Spinal cord (tissue), 10 donors: Measurements from ENCODE around the gene ID2. TPM values are rescaled to one million over a fixed set of nuclear protein-coding genes. Genes with fewer than 3 reads are reported as not detected.
A peak's percentile ranks its signal among the peaks of the same experiment; 100 is the strongest.

Source experiments
- DNase-seq, 6 donors: peaks; one replicate each; pipeline versions ENCODE4 v3.0.0 to v3.0.0-alpha.2; 2013 to 2015; ENCODE audit warnings: low spot score in 6 of 6, low read depth in 4 of 6
- H3K27ac ChIP-seq: one replicate; pipeline ENCODE4 v1.5.1; 2013; ENCODE audit warnings: low read depth, low read length, control low read depth
- H3K27me3 ChIP-seq: one replicate; pipeline ENCODE4 v1.6.1; 2013; ENCODE audit warnings: low read length; ENCODE audit not compliant: control insufficient read depth, insufficient read depth
- H3K36me3 ChIP-seq: one replicate; pipeline ENCODE4 v1.6.1; 2013; ENCODE audit warnings: low read length; ENCODE audit not compliant: control insufficient read depth, insufficient read depth
- H3K4me1 ChIP-seq: one replicate; pipeline ENCODE4 v1.6.1; 2013; ENCODE audit warnings: low read length; ENCODE audit not compliant: control insufficient read depth, insufficient read depth
- H3K4me3 ChIP-seq: one replicate; pipeline ENCODE4 v1.5.1; 2013; ENCODE audit warnings: low read depth, low read length, control low read depth
- H3K9me3 ChIP-seq: one replicate; pipeline ENCODE4 v1.6.1; 2013; ENCODE audit warnings: low read length; ENCODE audit not compliant: control insufficient read depth, insufficient read depth
- WGBS: methylation state at CpG from one replicate; pipeline ENCODE4 v1.1.5; 2013; ENCODE audit warnings: missing lambda C conversion rate; ENCODE audit not compliant: insufficient coverage; 5-methylcytosine and 5-hydroxymethylcytosine counted together
- polyA plus RNA-seq, 2 donors: library from polyadenylated mRNA; unstranded; fragments of 120-200 nt; gene quantifications; one replicate each; pipeline ENCODE4 v1.2.1, GENCODE V29; 2013; ENCODE audit not compliant: insufficient read length in 2 of 2
- total RNA-seq, 2 donors: library from RNA; depleted of rRNA in 1 of 2; stranded (reverse); fragments of 120-200 nt in 1 of 2; fragments of >200 nt in 1 of 2; gene quantifications; one replicate each; pipeline versions ENCODE4 v1.2.3 to v1.2.4, GENCODE V29; 2013 to 2014
- donor health status: healthy.

ID2 gene
- total and polyA plus RNA-seq, 4 donors = 138 to 235 (median 187) TPM

DNA sequence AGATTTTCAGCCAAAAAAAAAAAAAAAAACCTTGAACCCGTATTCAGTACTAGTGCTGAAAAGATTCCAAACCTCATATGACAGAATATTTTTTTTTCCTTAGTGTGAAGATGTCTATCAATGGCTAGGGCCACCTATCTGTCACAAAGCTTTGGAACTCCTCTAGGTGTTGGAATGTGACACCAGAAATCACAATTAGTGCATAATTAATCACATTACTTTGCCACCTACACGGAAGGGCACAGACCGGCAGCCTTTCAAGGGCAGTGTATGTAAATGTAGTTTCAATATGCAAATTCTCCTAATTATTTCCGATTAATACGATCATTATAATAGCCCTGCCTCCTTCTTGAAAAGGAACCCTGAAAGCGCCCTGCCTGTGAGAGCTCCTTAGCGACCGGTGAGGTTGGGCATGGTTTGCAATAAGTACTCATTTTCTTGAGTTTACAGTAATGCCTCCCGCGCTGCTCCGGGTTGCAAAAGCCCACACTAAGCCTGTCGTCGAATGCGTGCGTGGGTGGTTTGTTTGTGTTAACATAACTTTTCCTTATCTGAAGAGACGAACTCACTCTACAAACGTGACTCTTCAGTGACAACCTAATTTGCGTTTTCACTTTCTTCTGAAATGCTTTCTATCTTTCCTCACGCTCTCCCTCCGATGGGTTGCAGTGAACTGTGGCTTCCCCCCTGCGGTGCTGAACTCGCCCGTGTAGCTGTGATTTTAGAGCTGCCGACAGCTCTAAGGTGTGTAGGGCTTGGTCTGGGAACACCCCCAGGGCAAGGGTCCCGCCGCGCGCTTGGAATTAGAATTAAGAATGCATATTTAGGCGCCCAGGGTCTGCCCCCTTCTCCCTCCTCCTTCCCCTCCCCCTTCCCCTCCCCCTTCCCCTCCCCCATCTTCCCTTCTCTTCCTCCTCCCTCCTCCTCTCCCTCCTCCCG, 765 bp upstream of the ID2 start:
- peaks cover 52% of the 10 kb centered on the region for H3K4me1 ChIP-seq
- peak overlapping the region; percentile 72 for H3K4me3 ChIP-seq
- H3K9me3 ChIP-seq = no peaks in the 10 kb centered on the region
- peaks cover 2% of the 10 kb centered on the region for H3K36me3 ChIP-seq
- DNase-seq = peak in 4 of 6 donors; percentile 38 to 84 (median 78)
- H3K27ac ChIP-seq = peak overlapping the region; percentile 96
- peaks cover 2% of the 10 kb centered on the region for H3K27me3 ChIP-seq
- WGBS = 0% methylated on average over 5 of the region's 30 CpGs

DNA sequence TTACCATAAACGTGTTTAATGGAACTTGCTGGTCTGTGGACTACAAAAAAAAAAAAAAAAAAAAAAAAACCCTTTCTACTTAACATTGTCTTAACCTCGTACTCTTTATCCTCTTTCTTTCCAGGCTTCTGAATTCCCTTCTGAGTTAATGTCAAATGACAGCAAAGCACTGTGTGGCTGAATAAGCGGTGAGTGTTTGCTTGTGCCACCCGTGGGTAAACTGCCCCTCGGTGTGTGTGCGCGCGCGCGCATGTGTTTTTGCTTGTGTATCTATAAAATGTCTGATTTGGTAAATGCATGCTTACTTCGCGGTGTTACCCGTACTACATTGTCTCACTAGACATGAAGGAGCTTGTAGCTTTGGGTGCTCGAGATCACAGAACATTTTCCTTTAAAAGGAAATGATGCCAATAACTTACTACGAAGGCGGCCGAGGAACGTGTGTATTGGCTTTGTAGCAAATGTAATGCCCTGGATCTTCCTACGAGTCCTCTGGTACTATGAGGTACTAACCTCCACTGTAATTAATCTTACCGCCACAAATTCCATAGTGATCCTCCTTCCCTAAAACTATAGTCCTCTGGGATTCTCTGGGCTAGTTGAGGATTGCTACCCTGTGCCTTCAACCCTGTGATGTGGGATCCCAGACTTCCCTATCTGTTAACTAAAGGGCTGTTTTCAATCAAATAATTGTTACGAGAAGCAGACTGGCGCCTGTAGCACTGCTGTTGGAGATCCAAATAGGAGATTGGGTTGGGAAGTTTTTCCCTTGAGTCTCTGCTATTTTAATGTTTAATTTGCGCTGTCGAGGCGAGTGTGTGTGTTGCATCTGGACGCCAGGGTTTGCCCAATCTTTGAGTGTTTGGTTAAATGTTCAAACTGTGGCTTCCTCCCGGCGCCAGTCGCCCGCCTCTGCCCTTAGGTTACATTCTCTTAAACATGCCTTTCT, 1.1 kb downstream of the ID2 start:
- Histone ChIP-seq H3K4me3 (peak overlapping the region; percentile 96), H3K27ac (peak overlapping the region; percentile 92), H3K4me1 (peaks cover 33% of the 10 kb centered on the region), H3K36me3 (peaks cover 2% of the 10 kb centered on the region), H3K9me3 (no peaks in the 10 kb centered on the region), H3K27me3 (no peaks in the 10 kb centered on the region)
- under 1% methylated on average over 14 of the region's 30 CpGs for WGBS
- peak in 5 of 6 donors; percentile 26 to 85 (median 63) for DNase-seq

DNA sequence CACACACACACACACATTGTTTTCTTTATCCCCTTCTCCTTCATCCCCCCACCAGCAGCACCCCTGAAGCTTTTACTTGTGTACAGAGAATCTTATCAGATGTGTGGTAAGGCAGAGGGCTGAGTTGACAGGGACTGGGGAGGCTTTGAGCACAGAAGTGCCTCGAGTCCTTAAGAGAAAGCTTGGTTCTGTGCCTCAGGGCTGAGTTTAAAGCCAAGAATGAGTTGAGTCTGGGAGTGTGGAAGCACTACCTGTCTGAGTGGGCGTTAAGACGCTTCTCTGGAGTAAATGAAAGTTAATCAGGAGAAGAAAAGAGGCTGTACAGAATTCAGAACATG, 2.7 kb downstream of the ID2 start:
- 2% methylated on average over 3 of the region's 3 CpGs for WGBS
- Histone ChIP-seq H3K9me3 (no peaks in the 10 kb centered on the region), H3K36me3 (peaks cover 2% of the 10 kb centered on the region), H3K27me3 (no peaks in the 10 kb centered on the region), H3K4me3 (peak overlapping the region; percentile 96), H3K4me1 (peaks cover 24% of the 10 kb centered on the region), H3K27ac (peak overlapping the region; percentile 81)
- peak in 5 of 6 donors; percentile 19 to 79 (median 67) for DNase-seq

DNA sequence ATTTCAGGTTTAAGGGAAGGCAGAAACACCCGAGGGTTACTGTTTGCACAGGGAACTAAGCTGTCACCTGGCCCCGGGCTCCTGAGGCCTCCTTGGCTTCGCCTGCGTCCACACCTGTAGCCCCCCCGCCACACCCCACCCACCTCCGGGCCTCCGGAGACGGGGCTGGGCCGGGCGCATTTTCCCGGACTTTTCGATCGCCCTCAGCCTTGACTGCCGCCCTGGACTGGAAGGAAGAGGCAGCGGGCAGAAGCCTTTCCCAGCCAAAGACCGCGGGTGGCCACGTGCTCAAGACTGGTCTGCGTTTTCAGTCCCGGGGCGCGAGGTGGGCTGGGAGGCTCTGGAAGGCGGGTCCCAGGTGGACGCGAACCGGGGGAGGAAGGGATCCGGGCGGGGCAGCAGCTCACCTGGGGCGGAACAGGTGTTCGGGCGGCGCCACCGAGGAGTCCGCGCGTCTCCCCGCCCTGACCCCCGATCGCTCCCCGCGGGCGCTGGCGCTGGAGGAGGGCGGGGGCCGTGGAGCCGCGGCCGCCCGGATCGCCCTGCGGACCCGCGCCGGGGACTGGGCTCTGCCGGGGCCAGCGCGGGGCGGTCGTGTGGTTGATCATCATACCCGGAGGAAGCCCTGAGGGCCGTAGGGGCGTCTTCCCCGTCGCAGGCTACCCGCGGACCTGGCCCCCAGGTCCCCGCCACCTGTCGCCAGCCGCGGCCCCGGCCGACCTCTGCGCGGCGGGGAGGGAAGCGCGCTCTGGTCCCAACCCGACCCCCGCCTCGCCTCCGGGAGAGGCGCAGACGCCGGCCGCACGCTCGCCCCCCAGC, 3.2 kb downstream of the ID2 start:
- peak overlapping the region; percentile 96 for H3K4me3 ChIP-seq
- under 1% methylated on average over 87 of the region's 87 CpGs for WGBS
- H3K36me3 ChIP-seq = peaks cover 2% of the 10 kb centered on the region
- DNase-seq = peak in 3 of 6 donors; percentile 26 to 69 (median 66)
- peaks cover 20% of the 10 kb centered on the region for H3K4me1 ChIP-seq
- H3K27ac ChIP-seq = peak overlapping the region; percentile 81
- H3K27me3 ChIP-seq = no peaks in the 10 kb centered on the region
- no peaks in the 10 kb centered on the region for H3K9me3 ChIP-seq

DNA sequence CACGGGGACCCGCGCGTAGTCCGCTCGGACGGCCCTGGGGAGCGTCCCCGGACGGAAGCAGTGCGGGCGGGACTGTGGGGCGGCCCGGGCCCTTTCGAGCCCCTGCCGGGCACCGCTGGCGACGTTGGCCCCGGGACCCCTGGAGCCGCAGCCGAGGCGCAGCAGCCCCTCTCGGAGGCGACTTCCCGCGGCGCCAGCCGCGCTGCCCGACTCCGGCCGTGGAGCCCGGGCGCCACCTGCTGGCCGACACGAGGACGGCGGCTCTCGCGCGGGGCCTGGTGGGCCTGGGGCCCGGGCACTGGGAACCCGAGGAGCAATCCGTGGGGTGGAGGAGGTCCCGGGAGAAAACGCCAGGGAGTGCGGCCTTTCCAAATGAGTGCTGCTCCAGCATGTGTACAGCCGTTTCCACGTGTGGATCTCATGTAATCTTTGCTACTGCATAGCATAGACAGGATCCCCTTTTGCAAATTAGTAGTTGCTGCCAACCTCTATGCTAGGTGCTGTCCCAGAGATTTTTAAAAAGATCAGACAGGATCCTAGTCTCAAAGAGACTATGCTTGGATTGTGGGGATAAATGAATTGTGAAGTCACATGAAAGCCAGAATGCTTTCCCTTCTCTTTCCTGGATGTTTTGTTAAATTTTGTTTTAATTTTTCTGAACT, 4.0 kb downstream of the ID2 start:
- H3K4me1 ChIP-seq = peaks cover 15% of the 10 kb centered on the region
- no peak overlapping the region for H3K27ac ChIP-seq
- H3K4me3 ChIP-seq = peak overlapping the region; percentile 96
- H3K9me3 ChIP-seq = no peaks in the 10 kb centered on the region
- H3K36me3 ChIP-seq = peaks cover 2% of the 10 kb centered on the region
- DNase-seq = peak in 5 of 6 donors; percentile 66 to 92 (median 79)
- no peaks in the 10 kb centered on the region for H3K27me3 ChIP-seq
- under 1% methylated on average over 50 of the region's 50 CpGs for WGBS

DNA sequence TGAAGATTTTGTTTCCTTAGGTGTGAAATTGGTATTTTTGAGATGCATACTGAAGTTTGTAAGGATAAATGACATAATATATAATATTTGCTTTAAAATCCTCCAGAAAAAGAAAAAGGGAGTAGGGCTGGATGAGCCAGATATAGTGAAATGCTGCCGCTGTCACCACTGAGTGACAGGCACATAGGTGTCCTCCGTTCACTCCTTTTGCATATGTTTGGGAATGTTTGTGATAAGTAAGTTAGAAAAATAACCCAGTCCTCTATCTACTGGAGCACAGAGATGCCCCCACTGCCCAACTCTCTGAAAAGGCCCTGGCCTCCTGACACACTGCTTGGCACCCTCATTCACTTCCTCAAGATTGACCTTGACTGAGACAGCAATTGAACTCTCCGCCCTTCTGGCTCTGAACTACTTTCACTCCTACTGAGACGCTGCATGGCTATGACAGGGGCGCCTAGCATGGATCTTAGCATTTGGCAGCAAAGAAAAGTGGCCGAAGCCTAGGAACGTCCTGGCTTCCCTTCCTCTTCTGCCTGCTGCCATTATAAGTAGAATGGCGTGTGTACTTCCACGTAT, 10.1 kb downstream of the ID2 start:
- WGBS = 94% methylated on average over 2 of the region's 9 CpGs
- Histone ChIP-seq H3K36me3 (no peaks in the 10 kb centered on the region), H3K27ac (no peak overlapping the region), H3K9me3 (no peaks in the 10 kb centered on the region), H3K4me3 (no peak overlapping the region), H3K4me1 (peaks cover 12% of the 10 kb centered on the region), H3K27me3 (peaks cover 6% of the 10 kb centered on the region)
- DNase-seq = no peak

DNA sequence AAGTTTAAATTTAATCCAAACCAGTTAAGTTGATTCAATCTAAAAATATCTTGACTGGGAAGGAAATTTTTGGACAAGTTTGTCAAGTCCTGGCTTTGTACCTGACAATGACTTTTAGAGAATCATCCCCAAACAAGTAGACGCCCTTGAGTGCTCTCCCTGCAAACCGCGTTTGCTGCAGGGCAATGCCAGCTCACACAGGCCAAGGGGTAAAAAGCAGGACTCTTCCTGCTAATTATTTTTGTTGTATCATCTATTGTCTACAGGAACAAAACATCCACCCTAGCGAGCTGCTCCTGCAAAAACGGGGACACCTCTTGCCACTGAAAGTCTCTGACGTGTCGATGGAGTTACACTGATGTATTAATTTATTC, 10.9 kb downstream of the ID2 start:
- Histone ChIP-seq H3K4me3 (no peak overlapping the region), H3K9me3 (no peaks in the 10 kb centered on the region)
- WGBS = 55% methylated on average over 6 of the region's 7 CpGs

DNA sequence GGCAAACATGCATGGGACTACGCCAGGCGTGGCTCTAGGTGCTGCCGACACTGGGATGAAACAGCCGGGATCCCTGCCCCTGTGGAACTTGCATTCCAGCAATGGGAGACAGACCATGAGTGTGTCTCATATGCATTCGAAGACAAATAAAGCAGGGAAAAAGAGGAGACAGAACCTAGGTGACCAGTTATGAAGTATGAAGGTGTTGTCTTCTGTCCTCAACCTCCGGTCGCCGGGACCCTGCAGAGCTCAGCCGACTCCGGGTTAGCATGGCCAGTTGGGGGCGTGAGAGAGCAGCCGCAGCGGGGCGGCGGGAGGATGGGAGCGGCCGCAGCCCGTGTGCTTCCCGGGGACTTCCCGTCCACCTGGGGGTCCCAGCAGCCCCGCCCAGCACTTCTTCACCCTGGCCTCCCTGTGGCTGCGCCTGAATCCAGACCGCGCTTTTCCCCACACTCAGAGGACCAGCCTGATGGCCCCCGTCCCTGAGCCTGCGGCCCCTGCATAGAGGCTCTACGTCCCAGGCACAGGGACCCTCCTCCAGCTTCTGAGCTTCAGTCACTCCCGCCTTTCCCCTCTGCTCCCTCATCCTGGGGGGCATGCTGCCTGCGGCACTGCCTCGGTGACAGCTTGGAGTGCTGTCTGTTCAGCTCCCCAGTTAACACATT, 11.4 kb downstream of the ID2 start:
- Histone ChIP-seq H3K4me1 (peaks cover 12% of the 10 kb centered on the region), H3K27me3 (peaks cover 6% of the 10 kb centered on the region), H3K36me3 (no peaks in the 10 kb centered on the region), H3K27ac (no peak overlapping the region), H3K9me3 (no peaks in the 10 kb centered on the region), H3K4me3 (peak overlapping the region; percentile 36)
- WGBS = 20% methylated on average over 30 of the region's 30 CpGs
- DNase-seq = peak in 2 of 6 donors; percentile 52 to 56

More for the DNA sequence above, 10.9 kb downstream of the ID2 start:
- no peaks in the 10 kb centered on the region for H3K36me3 ChIP-seq
- H3K4me1 ChIP-seq = peaks cover 12% of the 10 kb centered on the region
- no peak for DNase-seq
- H3K27me3 ChIP-seq = peaks cover 6% of the 10 kb centered on the region
- no peak overlapping the region for H3K27ac ChIP-seq
